GM12872 (cell line): ENCODE results near the gene PAQR6.

Experiments used
- CTCF ChIP-seq: IDR thresholded peaks from 3 replicates; pipeline ENCODE4 v1.5.1; 2011; ENCODE audit warnings: low read depth, mild to moderate bottlenecking, low read length, moderate library complexity; ENCODE audit not compliant: insufficient read depth

The PAQR6 gene

DNA sequence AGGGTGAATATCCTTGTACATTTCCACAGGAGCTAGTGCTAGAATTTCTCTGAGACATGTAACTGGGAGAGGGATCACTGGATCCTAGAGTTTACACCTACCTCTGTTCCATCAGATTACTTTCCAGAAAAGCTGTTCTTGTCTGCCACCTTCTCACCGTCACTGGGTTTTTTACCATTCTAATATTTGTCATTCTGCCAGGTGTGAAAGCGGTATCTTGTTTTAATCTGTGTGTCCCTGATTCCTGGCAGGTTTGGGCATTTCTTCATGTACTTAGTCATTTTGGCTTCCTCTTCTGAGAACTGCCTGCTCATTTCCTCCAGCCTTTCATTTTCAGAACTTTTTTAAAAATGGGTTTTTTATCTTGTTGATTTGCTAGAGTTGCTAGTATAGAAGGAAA, 30.0 kb downstream of the PAQR6 start:
- no peak for TF ChIP-seq CTCF

DNA sequence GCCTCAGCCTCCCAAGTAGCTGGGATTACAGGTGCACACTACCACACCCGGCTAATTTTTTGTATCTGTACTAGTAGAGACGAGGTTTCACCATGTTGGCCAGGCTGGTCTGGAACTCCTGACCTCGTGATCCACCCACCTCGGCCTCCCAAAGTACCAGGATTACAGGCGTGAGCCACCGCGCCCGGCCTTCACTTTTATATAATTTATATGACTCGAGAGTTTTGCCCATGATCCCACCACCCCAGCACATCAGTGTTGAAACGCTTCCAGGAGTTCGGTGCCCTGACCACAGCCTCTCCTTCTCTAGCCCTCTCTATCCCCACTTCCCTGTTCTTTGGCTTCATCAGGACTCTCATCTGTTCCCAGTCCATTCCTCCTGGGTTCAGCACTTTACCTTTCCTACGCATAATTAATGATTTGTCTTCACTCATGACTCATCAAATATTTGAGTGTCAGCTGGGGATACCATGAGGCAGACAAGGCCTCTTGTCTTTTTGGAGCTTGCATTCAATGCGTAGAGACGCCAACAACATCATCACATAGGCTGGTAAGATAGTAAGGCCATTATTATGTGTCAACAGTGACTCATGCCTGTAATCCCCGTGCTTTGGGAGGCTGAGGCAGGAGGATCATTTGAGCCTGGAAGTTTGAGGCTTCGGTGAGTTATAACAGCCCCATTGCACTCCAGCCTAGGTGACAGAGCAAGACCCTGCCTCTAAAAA, 33.7 kb downstream of the PAQR6 start:
- no peak for TF ChIP-seq CTCF

GRCh38 chr1:156213644-156213966, 34.3 kb downstream of the PAQR6 start:
- TF ChIP-seq CTCF: no peak

DNA sequence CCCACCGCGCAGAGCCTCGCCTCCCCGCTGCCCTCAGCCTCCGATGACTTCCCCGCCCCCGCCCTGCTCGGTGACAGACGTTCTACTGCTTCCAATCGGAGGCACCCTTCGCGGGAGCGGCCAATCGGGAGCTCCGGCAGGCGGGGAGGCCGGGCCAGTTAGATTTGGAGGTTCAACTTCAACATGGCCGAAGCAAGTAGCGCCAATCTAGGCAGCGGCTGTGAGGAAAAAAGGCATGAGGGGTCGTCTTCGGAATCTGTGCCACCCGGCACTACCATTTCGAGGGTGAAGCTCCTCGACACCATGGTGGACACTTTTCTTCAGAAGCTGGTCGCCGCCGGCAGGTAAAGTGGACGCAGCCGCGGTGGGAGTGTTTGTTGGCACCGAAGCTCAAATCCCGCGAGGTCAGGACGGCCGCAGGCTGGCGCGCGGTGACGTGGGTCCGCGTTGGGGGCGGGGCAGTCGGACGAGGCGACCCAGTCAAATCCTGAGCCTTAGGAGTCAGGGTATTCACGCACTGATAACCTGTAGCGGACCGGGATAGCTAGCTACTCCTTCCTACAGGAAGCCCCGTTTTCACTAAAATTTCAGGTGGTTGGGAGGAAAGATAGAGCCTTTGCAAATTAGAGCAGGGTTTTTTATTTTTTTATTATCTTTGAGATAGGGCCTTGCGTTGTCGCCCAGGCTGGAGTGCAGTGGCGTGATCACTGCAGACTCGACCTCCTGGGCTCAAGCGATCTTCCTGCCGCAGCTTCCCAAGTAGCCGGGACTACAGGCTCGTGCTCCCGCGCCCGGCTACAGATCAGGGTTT, 34.8 kb downstream of the PAQR6 start, which contains the start of gene PMF1:
Gene PMF1 (plus strand): TSS at position 175 of the 811 bp plus-strand sequence. CDS start 9 bp downstream, at position 184.
- TF ChIP-seq CTCF: no peak

DNA sequence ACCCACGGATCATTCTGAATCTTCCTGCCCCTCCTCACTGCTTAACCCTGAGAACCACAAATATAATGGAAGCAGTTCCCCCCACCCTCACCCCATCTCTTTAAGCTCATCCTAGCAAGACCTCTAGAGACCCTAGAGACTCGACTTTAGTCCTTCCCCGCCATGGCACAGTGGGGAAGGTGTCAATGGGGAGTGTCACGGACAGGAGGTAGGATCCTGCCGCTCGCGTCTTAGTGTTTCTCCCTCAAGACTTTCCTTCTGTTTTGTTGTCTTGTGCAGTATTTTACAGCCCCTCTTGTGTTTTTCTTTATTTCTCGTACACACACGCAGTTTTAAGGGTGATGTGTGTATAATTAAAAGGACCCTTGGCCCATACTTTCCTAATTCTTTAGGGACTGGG, 35.7 kb downstream of the PAQR6 start:
- TF ChIP-seq CTCF: no peak

- no peak for TF ChIP-seq CTCF
Measured at GRCh38 chr1:156211243-156211642, 36.6 kb downstream of the PAQR6 start.

DNA sequence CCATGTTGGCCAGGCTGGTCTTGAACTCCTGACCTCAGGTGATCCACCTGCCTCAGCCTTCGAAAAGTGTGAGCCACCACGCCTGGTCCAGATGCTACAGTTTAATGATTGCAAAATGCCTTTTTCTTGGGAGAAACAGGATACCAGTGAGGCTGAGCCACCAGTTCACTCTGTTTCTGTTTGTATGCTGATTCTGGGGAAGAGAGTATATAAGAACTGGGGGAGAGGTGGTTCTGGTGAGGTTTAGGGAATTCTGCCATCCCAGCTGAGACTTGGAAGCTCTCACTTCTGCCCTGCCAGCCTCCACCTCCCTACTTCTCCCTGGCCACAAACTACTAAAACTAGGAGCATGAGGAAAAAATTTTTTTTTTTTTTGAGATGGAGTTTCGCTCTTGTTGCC, 43.2 kb downstream of the PAQR6 start:
- no peak for TF ChIP-seq CTCF
